Breast epithelium (tissue), 4 donors: ENCODE measurements around the gene TANC1. TPM values are rescaled to one million over a fixed set of nuclear protein-coding genes. Genes with fewer than 3 reads are reported as not detected.

ENCODE experiments used
- DNase-seq, 2 donors: peaks; one replicate each; pipeline ENCODE4 v3.0.0-alpha.2; 2019; ENCODE audit warnings: low spot score in 2 of 2
- H3K27ac ChIP-seq, 2 donors: fragments of 200-600 bp; sonication (generic) in 1 of 2; one replicate each; pipeline ENCODE4 v1.5.1; 2016 to 2019; ENCODE audit warnings: mild to moderate bottlenecking in 1 of 2
- H3K27me3 ChIP-seq, 2 donors: fragments of 200-600 bp; sonication (generic) in 1 of 2; one replicate each; pipeline versions ENCODE4 v1.5.1 to v1.6.0; 2017 to 2019; ENCODE audit warnings: control low read depth in 1 of 2, mild to moderate bottlenecking in 1 of 2
- H3K36me3 ChIP-seq: fragments of 200-600 bp; one replicate; pipeline ENCODE4 v1.5.1; 2019
- H3K4me1 ChIP-seq, 2 donors: fragments of 200-600 bp; sonication (generic); one replicate each; pipeline ENCODE4 v1.5.1; 2016 to 2019; ENCODE audit warnings: control low read depth in 1 of 2
- H3K4me3 ChIP-seq, 3 donors: fragments of 200-600 bp; sonication (generic); 1 replicate in 2 of 3; 2 replicates in 1 of 3; pipeline ENCODE4 v1.5.1; 2016 to 2019; ENCODE audit warnings: mild to moderate bottlenecking in 3 of 3, moderate library complexity in 2 of 3
- H3K9me3 ChIP-seq, 2 donors: fragments of 200-600 bp; sonication (generic) in 1 of 2; one replicate each; pipeline ENCODE4 v1.5.1; 2016 to 2019; ENCODE audit warnings: control low read depth in 1 of 2
- CTCF ChIP-seq, 3 donors: fragments of 450-650 bp; IDR thresholded peaks; one replicate each; pipeline ENCODE4 v1.5.1; 2016 to 2017; ENCODE audit warnings: antibody characterized with exemption in 3 of 3, mild to moderate bottlenecking in 3 of 3, moderate library complexity in 3 of 3
- POLR2A ChIP-seq: fragments of 450-650 bp; IDR thresholded peaks from one replicate; pipeline ENCODE4 v1.6.1; 2016; ENCODE audit warnings: antibody characterized with exemption, mild to moderate bottlenecking, moderate library complexity
- POLR2AphosphoS5 ChIP-seq, 3 donors: sonication (generic); formaldehyde crosslinking; IDR thresholded peaks; one replicate each; pipeline ENCODE4 v1.6.1; 2017; ENCODE audit warnings: antibody characterized with exemption in 3 of 3
- intact Hi-C: fragments of 100-400 bp; cut with DNase I; formaldehyde crosslinking; loops from one replicate; pipeline ENCODE4 v1.15.1; 2023; ENCODE audit warnings: low total_unique reads
- total RNA-seq, 3 donors: library from RNA; depleted of rRNA; stranded (reverse); fragments of >200 nt; gene quantifications; one replicate each; pipeline ENCODE4 v1.1.0, GENCODE V29; 2016

TANC1 gene
- total RNA-seq, 3 donors from 2014 or later = 18.9 to 62.3 (median 58.4) TPM

DNA sequence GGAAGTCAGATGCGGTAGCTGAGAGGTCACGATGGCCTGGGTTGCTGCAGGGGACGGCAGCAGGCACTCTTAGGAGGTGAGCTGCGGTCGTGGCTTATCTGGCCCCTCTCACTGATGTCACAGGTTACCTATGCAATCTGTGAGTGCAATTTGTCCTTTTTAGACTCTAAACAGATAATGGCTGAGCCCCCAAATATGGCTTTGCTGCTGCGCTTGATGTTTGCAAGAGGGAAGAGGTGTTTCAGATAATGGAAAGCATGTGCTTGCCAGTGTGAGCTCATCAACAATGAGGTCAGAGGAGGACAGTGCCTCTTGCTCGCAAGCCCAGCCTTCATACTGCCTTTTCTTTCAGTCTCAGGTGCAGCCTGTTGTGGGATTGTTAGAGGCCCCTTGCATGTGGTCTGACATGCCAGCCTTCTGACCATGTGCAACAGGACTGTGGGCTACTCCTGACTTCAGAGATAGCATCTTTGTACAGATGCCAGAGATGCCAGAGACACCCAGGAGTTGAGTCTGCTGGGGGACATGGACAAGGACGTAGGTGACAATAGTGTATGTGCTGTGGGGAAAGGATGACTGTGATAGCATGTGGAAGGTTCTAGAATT is 151.3 kb downstream of the TANC1 start:
- Histone ChIP-seq H3K36me3 (no peaks in the 10 kb centered on the region), H3K4me1 (peaks cover 0 to 10% of the 10 kb centered on the region in 2 donors), H3K4me3 (no peak overlapping the region), H3K27ac (no peak overlapping the region), H3K27me3 (no peaks in the 10 kb centered on the region), H3K9me3 (no peaks in the 10 kb centered on the region)
- TF ChIP-seq CTCF (IDR thresholded peaks at IDR 0.05) = no peak
- TF ChIP-seq POLR2AphosphoS5 (IDR thresholded peaks at IDR 0.05) = no peak
- no peak for TF ChIP-seq POLR2A
- intact Hi-C loops = loop anchor here (10.0 kb wide), 1 partner anchor 85 kb away; no protein-coding TSS in a partner anchor
- DNase-seq = no peak

DNA sequence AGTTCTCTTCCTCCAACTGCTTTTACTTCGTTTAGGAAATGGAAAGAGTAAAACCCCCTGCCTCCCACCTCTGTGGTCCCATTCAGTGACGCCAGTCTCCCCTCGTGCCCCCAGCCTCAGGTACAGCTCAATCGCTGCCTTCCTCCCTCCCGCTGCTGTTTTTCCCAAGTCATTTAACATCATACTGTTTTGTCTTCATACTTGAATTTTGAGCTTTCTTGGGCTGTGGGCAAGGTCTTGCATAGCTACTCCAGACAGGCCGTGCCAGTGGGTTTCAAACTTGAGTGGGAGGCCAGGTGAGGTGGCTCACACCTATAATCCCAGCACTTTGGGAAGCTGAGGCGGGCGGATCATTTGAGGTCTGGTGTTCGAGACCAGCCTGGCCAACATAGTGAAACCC is 155.3 kb downstream of the TANC1 start:
- Histone ChIP-seq H3K36me3 (no peaks in the 10 kb centered on the region), H3K4me1 (peaks cover 0 to 4% of the 10 kb centered on the region in 2 donors), H3K27ac (peak overlapping the region; percentile 54 to 58), H3K27me3 (no peaks in the 10 kb centered on the region), H3K4me3 (no peak overlapping the region), H3K9me3 (no peaks in the 10 kb centered on the region)
- DNase-seq = no peak
- TF ChIP-seq POLR2A (no peak), CTCF (IDR thresholded peaks at IDR 0.05) (no peak), POLR2AphosphoS5 (IDR thresholded peaks at IDR 0.05) (no peak)
- intact Hi-C loops = loop anchor here (10.0 kb wide), 1 partner anchor 89 kb away; no protein-coding TSS in a partner anchor

DNA sequence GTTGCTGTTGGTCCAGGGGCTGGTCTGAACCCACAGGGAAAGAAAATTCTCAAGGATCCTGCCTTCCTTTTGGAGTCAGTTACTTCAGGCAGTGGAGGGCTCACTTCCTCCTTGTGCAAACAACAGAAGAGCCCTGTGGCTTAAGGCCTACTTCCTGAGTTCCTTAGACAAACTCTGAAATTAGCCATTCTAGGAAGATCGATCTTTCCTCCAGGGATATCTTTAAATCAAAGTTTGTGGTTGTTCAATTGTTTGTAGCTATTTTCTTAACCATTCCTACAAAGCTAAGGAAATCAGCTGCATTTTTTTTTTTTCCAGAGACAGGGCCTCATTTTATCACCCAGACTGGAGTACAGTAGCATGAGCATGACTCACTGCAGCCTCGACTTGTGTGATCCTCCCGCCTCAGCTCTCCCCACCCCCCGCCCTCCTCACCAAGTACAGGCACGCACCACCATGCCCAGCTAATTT is 156.0 kb downstream of the TANC1 start:
- TF ChIP-seq POLR2A (no peak), POLR2AphosphoS5 (IDR thresholded peaks at IDR 0.05) (no peak), CTCF (IDR thresholded peaks at IDR 0.05) (no peak)
- intact Hi-C loops = loop anchor here (10.0 kb wide), 1 partner anchor 90 kb away; no protein-coding TSS in a partner anchor
- H3K4me3 ChIP-seq = no peak overlapping the region
- no peaks in the 10 kb centered on the region for H3K36me3 ChIP-seq
- peak overlapping the region; percentile 54 to 58 for H3K27ac ChIP-seq
- no peaks in the 10 kb centered on the region for H3K9me3 ChIP-seq
- no peaks in the 10 kb centered on the region for H3K4me1 ChIP-seq
- no peaks in the 10 kb centered on the region for H3K27me3 ChIP-seq
- no peak for DNase-seq

GRCh38 chr2:159124931-159125467 is 156.6 kb downstream of the TANC1 start:
- no peaks in the 10 kb centered on the region for H3K36me3 ChIP-seq
- intact Hi-C loops = loop anchor here (10.0 kb wide), 1 partner anchor 90 kb away; no protein-coding TSS in a partner anchor
- no peak for TF ChIP-seq POLR2AphosphoS5 (IDR thresholded peaks at IDR 0.05)
- no peak for TF ChIP-seq CTCF (IDR thresholded peaks at IDR 0.05)
- no peak for TF ChIP-seq POLR2A
- no peak overlapping the region for H3K4me3 ChIP-seq
- no peaks in the 10 kb centered on the region for H3K9me3 ChIP-seq
- H3K27me3 ChIP-seq = no peaks in the 10 kb centered on the region
- no peaks in the 10 kb centered on the region for H3K4me1 ChIP-seq
- peak overlapping the region; percentile 34 to 58 for H3K27ac ChIP-seq
- DNase-seq = no peak

DNA sequence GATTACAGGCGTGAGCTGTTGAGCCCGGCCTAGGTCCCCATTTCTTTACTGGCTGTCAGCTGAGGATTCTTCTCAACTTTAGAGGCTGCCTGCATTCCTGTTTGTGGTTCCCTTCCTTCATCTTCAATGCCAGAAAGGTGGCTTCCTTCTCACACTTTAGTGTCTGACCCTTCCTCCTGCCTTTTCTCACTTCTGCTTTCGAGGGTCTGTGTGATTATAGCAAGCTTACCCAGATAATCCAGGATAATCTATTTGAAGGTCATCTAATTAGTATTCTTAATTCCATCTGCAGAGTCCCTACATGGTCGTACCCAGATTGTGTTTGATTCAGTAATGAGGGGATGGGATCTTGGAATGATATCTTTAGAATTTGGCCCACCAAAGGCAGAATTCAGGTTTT is 157.4 kb downstream of the TANC1 start:
- Histone ChIP-seq H3K4me1 (no peaks in the 10 kb centered on the region), H3K4me3 (no peak overlapping the region), H3K27me3 (no peaks in the 10 kb centered on the region), H3K36me3 (no peaks in the 10 kb centered on the region), H3K27ac (no peak overlapping the region), H3K9me3 (no peaks in the 10 kb centered on the region)
- intact Hi-C loops = loop anchor here (10.0 kb wide), 1 partner anchor 91 kb away; no protein-coding TSS in a partner anchor
- no peak for DNase-seq
- no peak for TF ChIP-seq CTCF (IDR thresholded peaks at IDR 0.05)
- no peak for TF ChIP-seq POLR2AphosphoS5 (IDR thresholded peaks at IDR 0.05)
